Ascending aorta (tissue), 2 donors: ENCODE data around the gene ARAF. TPM values are rescaled to one million over a fixed set of nuclear protein-coding genes. Genes with fewer than 3 reads are reported as not detected.

Experiments
- DNase-seq, 2 donors: peaks; one replicate each; pipeline ENCODE4 v3.0.0-alpha.2; 2019; ENCODE audit warnings: low spot score in 2 of 2
- H3K27ac ChIP-seq, 2 donors: fragments of 200-600 bp; sonication (generic); one replicate each; pipeline ENCODE4 v1.5.1; 2016 to 2017; ENCODE audit warnings: mild to moderate bottlenecking in 1 of 2
- H3K27me3 ChIP-seq: fragments of 200-600 bp; sonication (generic); one replicate; pipeline ENCODE4 v1.5.1; 2017
- H3K36me3 ChIP-seq, 2 donors: fragments of 200-600 bp; sonication (generic); one replicate each; pipeline ENCODE4 v1.5.1; 2016
- H3K4me1 ChIP-seq, 2 donors: fragments of 200-600 bp; sonication (generic); one replicate each; pipeline ENCODE4 v1.5.1; 2016 to 2017; ENCODE audit warnings: mild to moderate bottlenecking in 1 of 2
- H3K4me3 ChIP-seq, 2 donors: fragments of 200-600 bp; sonication (generic); one replicate each; pipeline ENCODE4 v1.5.1; 2016 to 2017; ENCODE audit warnings: mild to moderate bottlenecking in 1 of 2
- H3K9me3 ChIP-seq, 2 donors: fragments of 200-600 bp; sonication (generic); one replicate each; pipeline ENCODE4 v1.5.1; 2016
- intact Hi-C: fragments of 100-400 bp; cut with DNase I; formaldehyde crosslinking; loops from one replicate; pipeline ENCODE4 v1.15.1; 2023
- total RNA-seq: library from RNA; depleted of rRNA; stranded (reverse); fragments of >200 nt; gene quantifications from one replicate; pipeline ENCODE4 v1.1.0, GENCODE V29; 2016
- TF ChIP-seq, protein P1 (sequence below), 3 experiments: fragments of 200-600 bp in 2 of 3; fragments of 450-650 bp in 1 of 3; sonication (generic) in 2 of 3; IDR thresholded peaks; one replicate each; pipeline ENCODE4 v1.5.1; 2016 to 2019; ENCODE audit warnings: antibody characterized with exemption in 3 of 3, mild to moderate bottlenecking in 1 of 3, moderate library complexity in 1 of 3

ARAF gene
- total RNA-seq, 1 donor from 2014 or later, result 56.1 TPM

DNA sequence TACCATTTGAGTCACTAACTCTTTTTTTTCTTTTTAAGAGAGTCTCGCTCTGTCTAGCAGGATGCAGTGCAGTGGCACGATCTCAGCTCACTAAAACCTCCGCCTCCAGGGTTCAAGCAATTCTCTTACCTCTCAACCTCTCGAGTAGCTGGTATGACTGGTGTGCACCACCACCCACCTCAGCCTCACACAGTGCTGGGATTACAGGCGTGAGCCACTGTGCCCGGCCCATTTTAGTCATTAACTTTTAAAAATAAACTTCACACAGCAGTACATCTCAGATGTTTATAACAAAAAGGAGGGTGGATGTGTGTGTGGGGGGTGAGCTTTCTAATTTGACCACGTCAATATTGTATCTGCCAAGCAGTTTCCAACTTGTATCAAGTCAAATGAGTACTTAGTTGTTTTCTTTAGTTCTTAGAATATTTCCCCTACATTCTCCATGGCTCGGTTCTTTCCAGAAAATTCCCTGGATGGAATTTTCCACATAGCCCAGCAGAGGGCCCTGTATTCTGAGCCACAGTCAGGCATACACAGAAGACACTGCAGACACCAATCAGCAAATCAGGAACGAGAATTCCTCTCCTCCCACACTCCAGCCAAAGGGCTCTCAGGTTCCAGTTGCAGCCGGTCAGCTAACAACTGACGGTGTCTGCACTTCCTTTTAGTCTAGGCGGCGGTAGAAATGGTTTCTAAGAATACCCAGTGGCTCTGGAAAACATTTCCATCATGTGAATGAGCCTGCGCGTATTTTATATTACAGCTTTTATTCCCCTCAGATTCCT is 20.1 kb upstream of the ARAF start:
- TF ChIP-seq, protein P1, sequence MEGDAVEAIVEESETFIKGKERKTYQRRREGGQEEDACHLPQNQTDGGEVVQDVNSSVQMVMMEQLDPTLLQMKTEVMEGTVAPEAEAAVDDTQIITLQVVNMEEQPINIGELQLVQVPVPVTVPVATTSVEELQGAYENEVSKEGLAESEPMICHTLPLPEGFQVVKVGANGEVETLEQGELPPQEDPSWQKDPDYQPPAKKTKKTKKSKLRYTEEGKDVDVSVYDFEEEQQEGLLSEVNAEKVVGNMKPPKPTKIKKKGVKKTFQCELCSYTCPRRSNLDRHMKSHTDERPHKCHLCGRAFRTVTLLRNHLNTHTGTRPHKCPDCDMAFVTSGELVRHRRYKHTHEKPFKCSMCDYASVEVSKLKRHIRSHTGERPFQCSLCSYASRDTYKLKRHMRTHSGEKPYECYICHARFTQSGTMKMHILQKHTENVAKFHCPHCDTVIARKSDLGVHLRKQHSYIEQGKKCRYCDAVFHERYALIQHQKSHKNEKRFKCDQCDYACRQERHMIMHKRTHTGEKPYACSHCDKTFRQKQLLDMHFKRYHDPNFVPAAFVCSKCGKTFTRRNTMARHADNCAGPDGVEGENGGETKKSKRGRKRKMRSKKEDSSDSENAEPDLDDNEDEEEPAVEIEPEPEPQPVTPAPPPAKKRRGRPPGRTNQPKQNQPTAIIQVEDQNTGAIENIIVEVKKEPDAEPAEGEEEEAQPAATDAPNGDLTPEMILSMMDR (IDR thresholded peaks at IDR 0.05), result peak; percentile 38 to 44 (median 41)
- intact Hi-C loops, result loop anchor here (1.0 to 10.0 kb wide), 3 partner anchors 15 to 484 kb away; partner anchors contain the start of gene ELK1

DNA sequence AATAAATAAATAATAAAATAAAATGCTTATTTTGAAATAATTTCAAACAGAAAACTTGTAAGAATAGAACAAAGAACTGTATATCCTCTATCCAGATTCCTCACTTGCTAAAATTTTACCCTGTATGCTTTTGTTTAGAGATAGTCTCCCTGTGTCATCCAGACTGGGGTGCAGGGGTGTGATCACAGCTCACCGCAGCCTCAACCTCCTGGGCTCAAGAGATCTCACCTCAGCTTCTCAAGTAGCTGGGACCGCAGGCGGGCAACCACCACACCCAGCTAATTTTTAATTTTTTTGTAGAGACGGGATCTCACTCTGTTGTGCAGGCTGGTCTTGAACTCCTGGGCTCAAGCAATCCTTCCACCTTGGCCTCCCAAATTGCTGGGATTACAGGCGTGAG is 17.5 kb upstream of the ARAF start:
- H3K4me3 ChIP-seq, result no peak overlapping the region
- TF ChIP-seq, protein P1 (IDR thresholded peaks at IDR 0.05), result no peak
- DNase-seq, result no peak
- peaks cover 0 to 6% of the 10 kb centered on the region in 2 donors for H3K4me1 ChIP-seq
- intact Hi-C loops, result loop anchor here (10.0 kb wide), 1 partner anchor 481 kb away; no protein-coding TSS in a partner anchor
- H3K27ac ChIP-seq, result no peak overlapping the region
- no peaks in the 10 kb centered on the region for H3K9me3 ChIP-seq
- H3K27me3 ChIP-seq, result no peaks in the 10 kb centered on the region
- H3K36me3 ChIP-seq, result no peaks in the 10 kb centered on the region

More for the DNA sequence above, 20.1 kb upstream of the ARAF start:
- H3K27me3 ChIP-seq, result no peaks in the 10 kb centered on the region
- peaks cover 0 to 6% of the 10 kb centered on the region in 2 donors for H3K4me1 ChIP-seq
- peak; percentile 54 to 90 for DNase-seq
- H3K4me3 ChIP-seq, result no peak overlapping the region
- no peaks in the 10 kb centered on the region for H3K36me3 ChIP-seq
- H3K27ac ChIP-seq, result peak overlapping the region; percentile 82 to 88
- H3K9me3 ChIP-seq, result no peaks in the 10 kb centered on the region

DNA sequence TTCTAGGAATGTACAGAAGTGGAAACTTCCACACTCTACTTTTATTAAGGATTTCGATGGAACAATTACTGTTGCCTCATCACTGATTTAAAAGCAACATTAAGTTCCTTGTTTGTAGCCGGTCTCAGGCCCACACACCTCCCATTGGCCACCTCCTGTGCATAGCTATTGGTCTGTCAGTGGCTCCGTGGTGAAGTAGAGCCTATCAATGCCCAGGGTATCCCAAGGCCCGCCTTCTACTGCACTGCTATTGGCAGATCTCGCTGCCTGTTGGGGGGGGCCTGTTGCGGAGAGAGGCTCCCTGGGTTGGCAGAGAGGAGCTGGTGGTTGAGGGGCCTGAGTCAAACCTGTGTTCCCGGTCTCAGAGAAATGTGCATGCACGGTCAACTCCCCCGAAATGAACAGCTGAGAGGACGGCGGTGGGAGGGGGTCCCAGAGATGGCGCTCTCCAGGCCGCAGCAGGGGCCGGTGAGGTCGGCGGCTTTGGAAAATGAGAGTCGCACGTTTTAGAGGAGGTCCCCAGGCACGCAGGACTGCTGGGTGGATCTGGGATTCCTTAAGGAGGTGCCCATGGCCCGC is 4.9 kb upstream of the ARAF start:
- intact Hi-C loops, result loop anchor here (1.0 kb wide), 1 partner anchor 15 kb away; no protein-coding TSS in a partner anchor
- H3K36me3 ChIP-seq, result no peaks in the 10 kb centered on the region
- DNase-seq, result peak; percentile 88 to 96
- H3K9me3 ChIP-seq, result no peaks in the 10 kb centered on the region
- H3K4me1 ChIP-seq, result no peaks in the 10 kb centered on the region
- peak overlapping the region; percentile 48 to 66 for H3K4me3 ChIP-seq
- no peaks in the 10 kb centered on the region for H3K27me3 ChIP-seq
- TF ChIP-seq, protein P1 (IDR thresholded peaks at IDR 0.05), result no peak
- H3K27ac ChIP-seq, result peak overlapping the region; percentile 80 to 84

DNA sequence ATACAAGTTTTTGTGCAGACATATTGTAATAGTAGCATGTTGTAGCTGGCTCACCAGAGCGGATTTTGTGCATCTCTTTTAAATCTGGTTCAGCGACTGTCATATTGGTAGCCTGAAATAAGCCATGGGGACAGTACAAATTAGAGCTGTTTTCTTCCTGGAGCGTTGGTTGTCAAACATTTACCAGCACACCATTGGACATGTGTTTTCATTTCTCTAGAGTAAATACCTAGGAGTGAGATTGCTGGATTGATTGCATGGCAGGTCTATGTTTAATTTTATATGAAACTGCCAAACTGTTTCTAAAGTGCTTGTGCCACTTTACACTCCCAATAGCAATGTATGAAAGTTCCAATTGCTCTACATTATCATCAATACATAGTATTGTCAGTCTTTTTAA is 2.6 kb upstream of the ARAF start:
- Histone ChIP-seq H3K4me1 (peaks cover 0 to 6% of the 10 kb centered on the region in 2 donors), H3K9me3 (no peaks in the 10 kb centered on the region), H3K27me3 (no peaks in the 10 kb centered on the region), H3K27ac (no peak overlapping the region), H3K36me3 (peaks cover 0 to 8% of the 10 kb centered on the region in 2 donors), H3K4me3 (no peak overlapping the region)
- TF ChIP-seq, protein P1 (IDR thresholded peaks at IDR 0.05), result no peak
- no peak for DNase-seq
- intact Hi-C loops, result no loop called here

DNA sequence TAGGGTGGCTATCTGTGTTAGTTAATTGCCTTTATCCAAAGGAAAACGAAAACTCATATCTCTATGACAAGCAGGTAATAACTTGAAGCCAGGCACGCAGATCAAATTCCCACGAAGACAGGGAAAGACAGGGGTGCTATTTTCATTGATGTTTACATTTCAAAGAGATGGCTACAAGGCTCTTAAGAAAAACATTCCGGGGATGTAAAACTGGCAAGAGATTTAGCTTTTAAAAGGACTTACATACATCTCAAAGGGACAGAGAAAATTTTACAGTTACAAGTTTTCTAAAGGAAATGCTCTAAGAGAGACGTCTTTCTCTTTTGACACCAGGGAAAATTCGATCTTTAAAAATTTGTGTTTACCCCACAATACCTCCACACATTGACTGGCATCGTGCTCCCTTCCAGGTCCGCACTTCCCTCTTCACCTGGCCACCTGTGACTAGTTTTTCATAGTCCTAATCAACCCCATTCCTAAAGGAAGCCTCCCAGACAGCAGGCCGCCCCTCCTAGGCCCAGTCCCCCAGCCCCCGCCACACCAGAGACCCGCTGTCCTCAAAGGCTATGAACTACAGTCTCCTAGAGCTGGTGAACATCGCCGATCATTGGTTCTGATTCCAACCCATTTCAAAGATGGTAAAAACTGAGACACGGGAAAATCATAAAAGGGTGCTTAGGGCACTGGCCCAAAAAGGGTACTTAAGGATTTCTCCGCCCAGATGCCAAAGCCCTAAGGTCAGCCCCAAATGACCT is 649 bp upstream of the ARAF start:
- Histone ChIP-seq H3K27me3 (no peaks in the 10 kb centered on the region), H3K4me1 (peaks cover 0 to 6% of the 10 kb centered on the region in 2 donors), H3K36me3 (peaks cover 6 to 11% of the 10 kb centered on the region in 2 donors), H3K9me3 (no peaks in the 10 kb centered on the region), H3K4me3 (peak overlapping the region; percentile 53 to 63), H3K27ac (peak overlapping the region; percentile 72 to 95)
- intact Hi-C loops, result loop anchor here (2.0 to 10.0 kb wide), 2 partner anchors 90 to 274 kb away; partner anchors contain the start of genes ELK1 and ZNF81
- DNase-seq, result no peak
- TF ChIP-seq, protein P1 (IDR thresholded peaks at IDR 0.05), result no peak
